GM21390 (cell line): Measurements from ENCODE around the gene SLC13A4.

Experiments
- ATAC-seq: cut with Tn5 transposase; IDR thresholded peaks from one replicate; pipeline ENCODE4 v1.9.1; 2021; ENCODE audit not compliant: unreplicated experiment

SLC13A4 gene

DNA sequence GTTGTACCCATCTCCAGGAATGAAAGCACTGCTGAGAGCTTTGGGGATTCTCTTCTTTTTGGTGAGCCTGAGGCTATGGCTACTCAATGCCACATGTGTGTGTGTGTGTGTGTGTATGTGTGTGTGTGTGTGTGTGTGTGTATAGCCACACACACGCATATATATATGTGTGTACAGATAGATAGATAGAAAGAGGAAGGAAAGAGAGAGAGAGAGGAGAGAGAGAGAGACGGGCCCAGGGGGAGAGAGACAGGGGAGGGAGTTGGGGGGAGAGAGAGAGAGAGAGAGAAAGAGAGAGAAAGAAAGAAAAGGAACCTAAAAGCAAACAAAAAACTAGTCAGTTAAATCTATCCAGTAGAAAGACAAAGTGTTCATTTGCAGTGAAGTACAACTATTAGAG, 8.3 kb downstream of the SLC13A4 start:
- no peak for ATAC-seq

DNA sequence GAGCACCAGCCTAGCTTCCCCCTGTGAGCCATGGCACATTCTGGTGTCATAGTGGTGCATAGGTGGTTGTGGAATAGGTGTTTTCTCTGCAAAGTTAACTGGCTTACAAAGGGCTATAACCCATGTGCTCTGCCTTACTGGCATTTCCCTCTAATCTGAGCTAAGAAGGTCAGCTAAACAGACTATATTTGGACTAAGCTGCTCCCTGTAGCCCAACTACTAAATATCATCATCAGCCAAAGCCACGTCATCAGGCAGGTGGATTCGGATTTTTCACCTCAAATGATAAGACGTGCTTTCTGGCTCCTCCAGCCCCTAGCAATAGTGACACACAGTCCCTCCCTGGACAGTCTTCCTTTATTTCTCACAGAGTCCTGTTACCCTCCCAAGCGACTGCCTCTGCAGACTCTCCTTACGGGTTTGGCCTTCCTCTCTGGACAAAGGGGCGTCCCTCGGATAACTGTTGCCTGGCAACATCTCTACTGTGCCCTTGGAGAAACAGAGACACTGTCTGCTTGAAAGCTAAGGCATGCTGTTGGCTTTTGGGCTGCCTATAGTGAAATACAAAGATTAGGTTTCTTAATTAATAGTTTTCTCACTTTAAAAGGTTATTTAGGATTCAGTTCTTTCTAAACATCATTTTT, 9.1 kb downstream of the SLC13A4 start:
- ATAC-seq: no peak

DNA sequence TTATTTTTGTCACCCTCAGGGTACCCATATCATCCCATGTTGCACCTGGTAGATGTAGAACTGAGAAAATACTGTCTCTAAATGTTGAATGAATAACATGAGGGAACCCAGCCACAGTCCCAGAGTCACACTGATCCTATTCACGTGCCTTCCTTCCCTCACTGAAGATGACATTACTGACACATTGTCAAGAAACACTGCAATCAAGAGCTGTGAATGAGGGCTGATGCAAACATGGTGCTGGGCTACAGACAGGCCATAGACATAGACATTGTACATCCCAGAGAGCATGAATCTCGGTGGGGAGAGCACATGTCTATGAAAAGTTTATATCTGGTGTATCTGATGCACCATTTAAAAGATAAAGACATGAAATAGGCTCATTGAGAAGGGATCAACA, 9.8 kb downstream of the SLC13A4 start:
- no peak for ATAC-seq

DNA sequence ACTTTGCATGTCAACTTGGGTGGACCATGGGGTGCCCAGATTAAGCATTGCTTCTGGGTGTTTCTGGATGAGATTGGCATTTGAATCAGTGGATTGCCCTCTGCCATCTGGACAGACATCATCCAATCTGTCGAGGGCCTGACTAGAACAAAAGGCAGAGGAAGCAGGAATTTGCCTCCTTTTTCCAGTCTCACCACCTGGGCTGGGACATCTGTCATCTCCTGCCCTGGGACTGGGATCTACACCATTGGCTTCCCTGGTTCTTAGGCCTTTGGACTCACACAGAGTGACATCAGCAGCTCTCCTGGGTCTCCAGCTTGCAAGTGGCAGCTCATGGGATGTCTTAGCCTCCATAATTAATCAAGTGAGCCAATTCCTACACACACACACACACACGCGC, 10.3 kb downstream of the SLC13A4 start:
- no peak for ATAC-seq

DNA sequence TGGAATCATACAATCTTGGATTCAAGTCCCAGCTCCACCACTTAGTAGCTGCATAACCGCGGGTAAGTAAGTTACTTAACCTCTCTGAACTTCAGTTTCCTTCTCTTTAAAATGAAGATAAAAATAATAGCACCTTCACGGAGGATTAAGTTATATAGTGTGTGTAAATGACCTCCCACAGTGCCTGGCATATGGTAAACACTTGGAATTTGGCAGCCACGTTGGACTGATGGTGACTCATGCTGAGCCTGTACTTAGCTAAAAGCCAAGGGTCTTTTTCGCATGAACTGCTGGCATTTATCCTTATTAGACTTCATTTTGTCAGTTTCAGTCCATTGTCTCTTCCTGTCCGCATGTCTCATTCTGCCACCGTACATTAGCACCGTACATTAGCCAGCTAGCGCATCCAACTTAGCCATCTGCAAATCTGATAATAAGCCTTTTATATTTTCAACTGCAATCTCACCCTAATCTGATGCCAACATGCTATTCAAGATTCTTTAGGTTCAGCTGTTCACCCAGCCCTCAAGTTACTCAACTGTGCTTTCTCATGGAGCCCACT, 11.2 kb downstream of the SLC13A4 start:
- no peak for ATAC-seq

DNA sequence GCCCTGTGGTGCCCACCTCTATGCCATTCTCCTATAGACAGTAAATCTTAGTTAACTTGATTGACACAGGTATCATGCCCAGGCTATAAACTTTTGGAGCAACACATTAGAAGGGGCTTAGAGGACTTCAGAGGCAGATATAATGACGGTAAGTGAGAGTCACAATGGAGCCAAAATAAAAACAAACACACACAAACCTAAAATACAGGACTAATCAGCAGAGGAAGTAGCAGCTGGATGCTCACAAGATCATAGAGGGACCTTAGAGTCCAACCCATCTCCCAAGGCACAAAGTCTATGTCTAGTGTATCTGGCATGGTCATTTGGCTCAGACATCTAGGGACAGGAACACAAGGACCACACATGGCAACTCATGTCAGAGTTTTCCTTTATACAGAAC, 12.3 kb downstream of the SLC13A4 start:
- no peak for ATAC-seq

DNA sequence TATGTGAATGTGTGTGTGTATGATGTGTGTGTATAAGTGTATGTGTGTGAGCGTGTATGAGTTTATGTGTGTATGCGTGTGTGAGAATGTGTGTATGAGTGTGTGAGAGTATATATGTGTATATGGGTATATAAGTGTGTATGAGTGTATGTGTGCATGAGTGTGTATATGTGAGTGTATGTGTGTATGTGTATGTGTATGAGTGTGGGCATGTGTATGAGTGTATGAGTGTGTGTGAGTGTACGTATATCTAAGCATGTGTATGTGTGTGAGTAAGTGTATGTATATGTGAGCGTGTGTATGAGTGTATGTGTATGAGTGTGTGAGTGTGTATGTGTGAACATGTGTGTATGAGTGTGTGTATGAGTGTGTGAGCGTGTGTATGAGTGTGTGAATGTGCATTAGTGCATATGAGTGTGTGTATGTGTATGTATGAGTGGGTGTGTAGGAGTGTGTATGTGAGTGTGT, 12.9 kb downstream of the SLC13A4 start:
- no peak for ATAC-seq

DNA sequence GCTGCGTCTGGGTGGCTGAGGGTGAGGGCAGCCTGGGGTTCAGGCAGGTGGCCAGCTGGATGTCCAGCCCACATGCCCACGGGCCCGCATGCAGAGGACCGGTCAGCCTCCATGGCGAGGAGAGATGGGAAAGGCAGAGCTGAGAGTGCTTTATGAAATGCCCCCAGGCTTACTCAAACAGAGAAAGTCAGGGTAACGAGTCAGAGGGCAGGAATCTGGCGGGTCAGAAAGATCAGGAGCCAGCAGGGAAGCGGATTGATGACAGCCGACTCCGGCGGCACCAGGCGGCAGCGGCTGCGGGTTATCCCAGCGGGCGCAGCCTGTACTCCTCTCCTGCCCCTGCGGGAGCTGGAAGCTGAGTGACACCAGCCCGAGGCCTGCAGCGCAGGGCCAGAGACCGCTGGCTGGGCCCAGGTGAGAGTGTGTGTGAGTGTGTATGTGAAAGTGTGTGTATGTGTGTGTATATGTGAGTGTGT, 13.4 kb downstream of the SLC13A4 start:
- no peak for ATAC-seq

DNA sequence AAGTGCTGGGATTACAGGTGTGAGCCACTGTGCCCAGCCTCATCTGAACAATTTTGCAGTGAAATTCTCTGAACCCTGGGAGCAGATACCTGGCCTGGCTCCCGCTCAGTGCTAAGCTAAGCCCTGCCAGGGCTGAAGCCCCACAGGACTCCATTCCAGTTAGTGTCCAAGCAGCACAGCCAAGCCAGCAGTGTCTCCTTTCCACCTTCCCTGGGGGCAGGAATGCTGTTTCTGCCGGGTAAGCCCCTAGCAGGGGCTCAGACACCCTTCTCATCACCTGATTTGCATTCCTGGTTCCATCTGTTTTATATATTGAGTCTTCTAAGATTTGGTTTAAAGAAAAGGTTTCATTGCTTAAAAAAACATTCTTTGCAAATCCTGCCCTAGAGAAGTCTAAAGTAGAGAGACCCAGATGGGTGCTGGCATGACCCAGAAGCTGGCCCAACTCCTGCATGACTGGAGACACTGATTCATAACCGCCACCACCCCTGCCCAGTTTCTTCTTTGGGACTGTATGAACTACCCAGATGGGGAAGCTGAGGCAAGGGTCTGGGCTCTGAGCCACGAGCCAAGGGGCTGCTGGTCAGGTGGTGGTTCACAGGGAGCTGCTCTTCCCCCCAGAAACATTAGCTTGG, 14.0 kb downstream of the SLC13A4 start:
- no peak for ATAC-seq

DNA sequence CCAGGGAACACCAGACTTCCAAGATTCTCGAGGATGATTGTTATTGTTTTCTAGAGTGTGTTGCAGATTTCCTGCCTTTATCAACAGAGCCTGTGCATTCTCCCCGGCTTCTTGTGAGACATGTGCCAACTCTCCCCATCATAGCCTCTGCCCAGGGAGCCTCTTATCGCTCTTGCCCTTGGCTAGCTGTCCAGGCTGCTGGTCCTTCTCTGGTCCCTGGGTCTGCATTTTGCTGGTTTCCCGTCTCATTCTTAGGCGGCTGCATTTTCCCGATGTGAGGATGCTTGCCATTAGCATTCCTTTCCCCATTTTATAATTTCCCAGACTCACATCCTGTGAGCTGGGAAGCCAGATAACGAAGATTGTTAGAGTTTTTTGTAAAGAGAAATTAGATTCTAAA, 15.2 kb downstream of the SLC13A4 start:
- ATAC-seq: no peak

DNA sequence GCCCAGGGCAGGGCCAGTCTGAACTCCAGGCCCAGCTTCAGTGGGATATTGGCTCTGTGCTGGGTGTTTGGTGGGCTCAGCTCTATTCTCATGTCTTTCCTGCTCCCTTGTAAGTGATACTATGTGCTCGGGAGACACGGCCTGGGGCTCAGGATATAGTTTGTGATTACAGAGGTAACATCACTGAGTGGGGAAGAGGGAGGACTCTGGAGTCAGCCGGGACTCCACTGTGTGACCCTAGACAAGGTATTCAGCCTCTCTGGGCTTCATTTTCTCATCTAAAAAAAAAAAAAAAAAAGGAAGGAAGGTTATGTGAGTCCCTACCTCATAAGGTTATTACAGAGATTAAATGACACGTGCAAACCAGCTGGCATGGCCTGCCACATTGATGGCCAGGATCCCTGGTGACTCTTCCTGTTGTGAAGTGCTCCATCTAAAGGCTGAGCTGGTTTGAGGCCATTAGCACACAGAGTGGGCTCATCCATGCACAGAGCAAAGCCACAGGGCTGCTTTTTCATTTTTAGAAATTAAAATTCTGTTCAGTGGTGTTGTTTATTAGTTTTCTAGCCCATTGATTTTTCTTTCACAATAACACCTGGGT, 15.7 kb downstream of the SLC13A4 start:
- ATAC-seq: no peak

DNA sequence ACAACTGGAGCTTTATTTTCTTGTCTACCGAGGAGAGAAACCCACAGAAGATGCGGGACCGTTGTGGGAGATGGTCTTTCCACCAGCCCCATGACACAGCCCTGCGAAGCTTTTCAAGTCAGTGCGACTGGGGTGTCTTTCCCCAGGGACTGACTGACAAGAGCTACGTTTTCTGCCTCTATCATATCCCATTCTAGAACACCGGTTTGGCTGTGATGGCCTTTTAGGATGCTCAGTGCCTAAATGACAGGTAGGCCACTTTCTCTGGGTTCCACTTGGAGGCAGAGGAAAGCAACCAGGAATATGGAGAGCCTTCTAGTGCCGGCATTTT, 16.9 kb downstream of the SLC13A4 start:
- ATAC-seq: no peak

DNA sequence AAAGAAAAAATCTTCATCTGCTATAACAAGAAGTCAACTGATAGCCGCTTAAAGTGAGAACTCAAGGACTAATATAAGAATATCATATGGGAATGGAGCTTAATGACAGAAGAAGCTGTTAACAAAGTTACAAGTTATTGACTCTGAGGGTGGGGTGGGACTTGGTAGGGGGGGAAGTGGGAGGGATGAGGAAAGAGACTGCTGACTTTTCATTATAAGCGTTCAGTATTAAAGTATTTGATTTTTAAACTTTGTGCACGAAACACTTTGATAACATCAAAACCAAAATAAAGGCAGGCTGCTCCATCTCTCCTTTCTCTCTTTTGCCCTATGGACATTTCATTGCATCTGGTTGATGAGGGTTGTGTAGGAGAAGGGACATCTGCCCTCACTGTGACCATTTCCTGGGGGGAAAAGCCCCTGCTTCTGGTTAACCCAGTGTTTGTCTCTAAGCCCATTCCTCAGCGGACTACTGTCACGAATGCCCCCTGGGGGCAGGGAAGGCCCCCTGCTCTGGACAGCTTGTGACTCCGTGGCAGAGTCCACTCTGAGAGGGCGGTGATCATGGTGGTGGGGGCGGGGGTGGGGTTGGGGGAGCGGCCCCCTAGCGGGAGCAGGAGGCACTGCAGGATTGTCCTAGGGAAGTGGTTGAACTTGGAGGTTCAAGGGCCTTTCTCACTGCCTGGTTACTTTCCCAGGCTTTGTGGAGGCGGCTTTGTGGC, 17.4 kb downstream of the SLC13A4 start:
- ATAC-seq: no peak

DNA sequence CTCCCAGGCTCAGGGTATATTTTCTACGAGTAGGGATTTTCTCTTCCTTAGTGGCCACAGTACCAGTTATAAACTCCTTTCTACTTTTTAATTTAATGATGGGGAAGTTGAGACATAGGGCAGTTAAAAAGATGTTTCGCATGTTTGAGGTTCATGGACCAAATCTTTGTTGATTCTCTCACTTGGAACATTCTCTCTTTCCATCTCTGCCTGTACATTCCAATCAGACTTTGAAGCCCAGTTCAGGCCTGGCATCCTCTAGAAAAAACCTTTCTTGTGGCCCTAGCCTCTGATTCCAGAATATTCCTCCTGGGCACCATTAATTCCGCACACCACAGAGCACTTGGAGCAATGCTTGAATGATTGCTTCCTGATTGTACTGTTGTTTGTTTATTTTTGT, 18.5 kb downstream of the SLC13A4 start:
- ATAC-seq: no peak

DNA sequence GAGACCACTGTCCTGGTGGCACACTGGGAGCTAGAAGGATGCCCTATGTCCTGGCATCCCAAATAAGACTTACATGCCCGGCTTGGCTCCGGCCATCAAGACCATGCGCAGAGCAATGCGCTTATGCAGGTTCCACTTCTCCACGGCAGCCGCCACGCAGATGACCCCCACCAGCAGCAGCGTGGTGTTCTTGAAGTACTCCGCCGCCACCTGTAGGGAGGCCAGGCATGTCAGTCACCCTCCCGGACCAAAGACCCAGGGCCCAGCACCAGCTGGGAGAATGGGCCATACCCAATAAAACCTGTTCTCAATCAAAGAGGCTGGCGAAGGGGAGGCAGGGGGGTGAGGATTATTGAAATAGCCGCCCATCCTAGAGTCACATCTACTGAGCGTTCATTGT, 19.9 kb downstream of the SLC13A4 start:
- ATAC-seq: no peak

DNA sequence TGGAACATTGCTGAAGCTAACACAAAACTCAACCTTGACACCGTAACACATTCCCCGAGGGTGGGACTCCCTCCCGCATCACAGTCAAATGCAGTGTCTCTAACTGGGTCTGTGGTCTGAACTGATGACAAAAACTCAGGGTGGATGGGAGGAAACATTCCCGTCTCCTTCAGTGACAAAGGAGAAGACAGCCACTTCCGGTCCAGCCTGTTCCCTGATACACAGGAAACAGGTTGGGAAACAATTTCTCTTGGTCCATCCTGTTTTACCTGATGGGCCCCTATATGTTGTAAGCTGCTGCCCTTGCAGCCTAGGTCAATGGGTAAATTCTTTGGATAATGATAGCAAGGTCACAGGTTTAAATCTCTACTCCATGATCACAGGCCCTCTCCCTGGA, 20.4 kb downstream of the SLC13A4 start:
- no peak for ATAC-seq

DNA sequence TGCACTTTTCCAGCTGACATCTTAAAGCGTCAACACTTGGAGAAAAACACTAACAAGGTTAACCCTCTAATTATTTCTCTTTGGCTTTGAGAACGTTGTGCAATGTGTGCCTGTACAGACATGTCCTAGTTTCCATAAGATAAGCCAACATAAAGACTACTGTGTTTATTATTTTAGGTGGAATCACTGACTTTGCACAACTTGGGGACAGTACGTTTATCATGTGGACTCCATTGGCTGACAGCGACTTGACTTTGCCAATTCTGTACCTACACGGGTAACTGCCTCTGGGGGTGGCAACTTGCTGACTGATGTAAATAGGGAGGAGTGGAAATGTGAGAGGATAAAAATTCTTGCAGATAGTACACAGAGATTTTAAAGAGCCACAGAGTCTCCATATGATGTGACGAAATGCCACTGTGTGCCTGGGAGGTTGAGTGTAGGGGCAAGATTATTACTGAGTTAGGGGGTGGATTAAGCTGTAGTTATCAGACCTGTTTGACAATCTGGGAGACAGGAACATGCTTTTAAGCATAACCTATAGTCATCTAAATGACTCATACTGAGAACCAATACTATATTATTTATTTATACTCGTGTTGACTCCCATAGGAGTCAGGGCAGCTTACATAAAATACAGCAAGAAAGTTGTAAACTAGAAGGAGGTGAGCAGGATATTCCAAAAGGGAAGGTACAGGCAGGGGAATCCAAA, 21.0 kb downstream of the SLC13A4 start:
- no peak for ATAC-seq

DNA sequence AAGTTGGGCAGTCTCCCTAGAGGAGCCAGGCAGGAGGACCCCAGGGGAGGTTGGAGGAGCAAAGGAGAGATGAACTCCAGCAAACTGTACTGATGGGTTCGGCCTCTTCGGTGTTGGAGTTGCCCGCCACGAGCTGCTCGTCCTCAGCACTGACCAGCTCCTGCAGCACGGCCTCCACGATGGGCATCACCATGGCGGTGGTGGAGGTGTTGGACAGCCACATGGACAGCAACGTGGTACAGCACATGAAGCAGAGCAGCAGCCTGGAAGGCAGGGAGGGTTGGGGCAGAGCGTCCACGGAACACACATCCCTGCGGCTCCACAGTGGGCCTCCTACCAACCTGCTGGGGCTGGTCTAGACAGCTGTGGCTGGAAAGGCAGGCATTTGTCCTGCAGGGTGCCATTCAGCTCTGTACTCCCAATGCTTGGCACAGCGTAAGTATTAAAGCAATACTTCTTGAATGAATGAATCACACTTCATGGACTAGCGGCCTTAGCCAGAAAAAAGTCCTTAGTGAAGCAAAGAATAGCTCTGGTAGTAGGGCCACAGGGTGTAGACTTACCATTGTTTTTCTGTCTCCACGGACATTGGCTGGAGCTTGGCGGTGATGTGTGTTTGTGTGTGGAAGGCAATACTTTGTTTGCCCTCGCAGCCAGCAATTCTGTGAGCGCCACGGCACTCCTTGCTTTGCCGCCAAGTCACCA, 21.8 kb downstream of the SLC13A4 start:
- no peak for ATAC-seq

DNA sequence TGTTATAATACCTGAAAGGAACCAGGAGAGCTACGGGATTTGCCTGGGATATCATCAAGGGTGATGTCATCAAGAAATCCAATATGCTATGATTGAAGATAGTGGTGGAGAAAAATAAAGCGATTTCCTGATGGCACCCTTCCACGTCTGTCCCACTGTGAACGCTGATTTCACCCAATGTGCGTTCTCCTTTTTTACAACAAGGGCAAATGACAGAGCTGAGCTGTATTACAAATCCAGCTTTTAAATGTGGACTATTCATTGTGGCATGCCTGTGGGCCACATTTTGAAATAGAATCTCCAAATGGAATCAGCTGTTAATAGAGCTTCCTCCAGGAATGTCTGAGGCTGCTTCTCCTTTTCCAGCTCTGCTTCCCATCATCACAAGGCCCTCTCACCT, 23.3 kb downstream of the SLC13A4 start:
- ATAC-seq: no peak

DNA sequence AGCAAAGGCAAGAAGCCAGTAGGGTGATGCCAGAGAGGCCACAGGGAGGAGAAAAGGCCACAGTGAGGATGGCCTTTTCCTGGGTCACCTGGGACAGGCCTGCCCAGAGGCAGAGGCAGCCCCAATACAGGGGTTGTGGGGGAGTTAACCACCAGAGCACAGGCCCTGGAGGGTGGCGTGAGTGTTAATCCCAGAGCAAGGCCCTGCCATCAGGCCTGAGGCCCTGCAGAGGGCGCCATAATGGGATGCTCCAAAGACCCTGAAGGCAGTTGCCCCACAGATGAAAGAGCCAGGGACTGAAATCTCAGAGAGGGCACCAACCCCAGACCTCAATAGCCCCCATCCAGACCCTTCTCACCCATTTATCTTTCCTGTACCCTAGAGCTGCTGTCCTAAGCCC, 23.9 kb downstream of the SLC13A4 start:
- no peak for ATAC-seq
